Neural cell (in vitro differentiated cells): ENCODE results near the gene ARNT2. TPM values are rescaled to one million over a fixed set of nuclear protein-coding genes. Genes with fewer than 3 reads are reported as not detected.

ENCODE experiments used
- H2AFZ ChIP-seq: fragments of 200-600, 300-800 bp; sonication (generic), shearing (Covaris generic); 2 replicates; pipeline ENCODE4 v1.6.0; 2014; ENCODE audit warnings: low read depth, mild to moderate bottlenecking, antibody characterized with exemption, low read length, moderate library complexity
- H3F3A ChIP-seq: fragments of 200-600 bp; shearing (Covaris generic); 2 replicates; pipeline ENCODE4 v1.6.1; 2016; ENCODE audit warnings: mild to moderate bottlenecking, moderate library complexity, mixed read lengths, antibody characterized with exemption, low read length; ENCODE audit not compliant: insufficient read depth, poor library complexity, severe bottlenecking
- H3K27ac ChIP-seq: fragments of 200-600, 300-800 bp; sonication (generic), shearing (Covaris generic); 2 replicates; pipeline ENCODE4 v1.5.1; 2014; ENCODE audit warnings: mild to moderate bottlenecking, low read length, moderate library complexity
- H3K27me3 ChIP-seq: fragments of 300-800, 200-600 bp; sonication (generic), shearing (Covaris generic); 2 replicates; pipeline ENCODE4 v1.6.0; 2014; ENCODE audit warnings: mild to moderate bottlenecking, low read depth, low read length, moderate library complexity; ENCODE audit not compliant: insufficient read depth
- H3K36me3 ChIP-seq: fragments of 300-800, 200-600 bp; sonication (generic), shearing (Covaris generic); 2 replicates; pipeline ENCODE4 v1.5.1; 2014; ENCODE audit warnings: mild to moderate bottlenecking, antibody characterized with exemption, low read length, moderate library complexity; ENCODE audit not compliant: insufficient read depth
- H3K4me2 ChIP-seq: fragments of 300-800, 200-600 bp; sonication (generic), shearing (Covaris generic); 2 replicates; pipeline ENCODE4 v1.6.0; 2014; ENCODE audit warnings: mild to moderate bottlenecking, low read length
- H3K4me3 ChIP-seq: fragments of 300-800, 200-600 bp; sonication (generic), shearing (Covaris generic); 2 replicates; pipeline ENCODE4 v1.5.1; 2014; ENCODE audit warnings: mild to moderate bottlenecking, low read length, moderate library complexity
- H3K79me2 ChIP-seq: fragments of 200-600 bp; shearing (Covaris generic); replicated peaks from 2 replicates; pipeline ENCODE4 v1.6.0; 2014; ENCODE audit warnings: mild to moderate bottlenecking, low read length, moderate library complexity; ENCODE audit not compliant: insufficient read depth
- H3K9ac ChIP-seq: fragments of 300-800, 200-600 bp; sonication (generic), shearing (Covaris generic); 2 replicates; pipeline ENCODE4 v1.6.1; 2016; ENCODE audit warnings: mild to moderate bottlenecking, low read length, mixed read lengths
- H3K9me2 ChIP-seq: fragments of 200-600 bp; shearing (Covaris generic); 2 replicates; pipeline ENCODE4 v1.6.1; 2016; ENCODE audit warnings: mild to moderate bottlenecking, low read length, mixed read lengths; ENCODE audit not compliant: insufficient read depth
- H3K9me3 ChIP-seq: fragments of 200-600, 300-800 bp; sonication (generic), shearing (Covaris generic); 2 replicates; pipeline ENCODE4 v1.6.1; 2016; ENCODE audit warnings: mild to moderate bottlenecking, mixed run types, low read length, moderate library complexity, mixed read lengths
- H4K20me1 ChIP-seq: fragments of 200-600 bp; shearing (Covaris generic); 2 replicates; pipeline ENCODE4 v1.6.1; 2016; ENCODE audit warnings: mild to moderate bottlenecking, mixed run types; ENCODE audit not compliant: insufficient read depth
- EP300 ChIP-seq: fragments of 450-650 bp; conservative IDR thresholded peaks from 2 replicates; pipeline ENCODE4 v1.6.1; 2014; ENCODE audit warnings: antibody characterized with exemption, mild to moderate bottlenecking, moderate library complexity; ENCODE audit not compliant: poor library complexity, severe bottlenecking
- EZH2 ChIP-seq: fragments of 200-600, 300-800 bp; shearing (Covaris generic), sonication (generic); IDR thresholded peaks from 2 replicates; pipeline ENCODE4 v1.6.1; 2014; ENCODE audit warnings: antibody characterized with exemption, low read length, borderline replicate concordance, mild to moderate bottlenecking; ENCODE audit not compliant: insufficient read depth, poor library complexity, severe bottlenecking
- MXI1 ChIP-seq: fragments of 450-650 bp; conservative IDR thresholded peaks from 2 replicates; pipeline ENCODE4 v1.6.1; 2014; ENCODE audit warnings: antibody characterized with exemption, mild to moderate bottlenecking; ENCODE audit not compliant: poor library complexity, severe bottlenecking
- POLR2AphosphoS5 ChIP-seq: IDR thresholded peaks from 2 replicates; pipeline ENCODE4 v1.6.1; 2012
- SMC3 ChIP-seq: fragments of 450-650 bp; conservative IDR thresholded peaks from 2 replicates; pipeline ENCODE4 v1.6.1; 2014; ENCODE audit warnings: antibody characterized with exemption, mild to moderate bottlenecking, moderate library complexity; ENCODE audit not compliant: poor library complexity
- TAF1 ChIP-seq: IDR thresholded peaks from 2 replicates; pipeline ENCODE4 v1.6.1; 2012; ENCODE audit warnings: low read depth
- polyA plus RNA-seq: library from polyadenylated mRNA; depleted of rRNA; stranded (reverse); fragments of >200 nt; gene quantifications from 2 replicates; pipeline ENCODE4 v1.2.3, GENCODE V29; 2014
- TF ChIP-seq, protein P1 (sequence below): IDR thresholded peaks from 2 replicates; pipeline ENCODE4 v1.6.1; 2012; ENCODE audit warnings: borderline replicate concordance
- TF ChIP-seq, protein P2 (sequence below): fragments of 450-650 bp; IDR thresholded peaks from 2 replicates; pipeline ENCODE4 v1.5.1; 2014; ENCODE audit warnings: antibody characterized with exemption, mild to moderate bottlenecking, moderate library complexity; ENCODE audit not compliant: poor library complexity, severe bottlenecking

The ARNT2 gene
- polyA plus RNA-seq, 1 donor from 2014 or later: 41.2 TPM

DNA sequence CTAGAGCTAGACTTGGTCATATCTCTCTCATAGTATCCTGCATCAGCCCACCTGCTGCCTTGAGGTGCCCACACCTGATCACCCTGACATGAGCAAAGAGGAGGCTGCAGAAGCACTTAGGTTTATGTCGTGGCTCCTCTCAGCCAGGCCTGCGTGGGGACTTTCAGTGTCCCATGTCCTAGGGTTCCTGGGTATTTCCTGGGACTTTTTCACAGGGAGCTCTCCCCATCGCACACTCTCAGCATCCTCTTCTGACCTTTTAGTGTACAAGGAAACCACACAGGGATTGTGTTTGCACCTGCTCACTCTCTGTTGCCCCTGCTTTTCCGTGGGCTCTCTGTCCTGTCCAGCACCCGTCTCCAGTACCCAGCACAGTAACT, 61.4 kb downstream of the ARNT2 start:
- no peaks in the 10 kb centered on the region for H3K9me2 ChIP-seq
- no peaks in the 10 kb centered on the region for H3K27me3 ChIP-seq
- no peaks in the 10 kb centered on the region for H4K20me1 ChIP-seq
- no peak overlapping the region for H3K4me3 ChIP-seq
- no peak overlapping the region for H3K27ac ChIP-seq
- no peak for TF ChIP-seq TAF1
- no peak for TF ChIP-seq EZH2
- TF ChIP-seq POLR2AphosphoS5: no peak
- TF ChIP-seq, protein P1, sequence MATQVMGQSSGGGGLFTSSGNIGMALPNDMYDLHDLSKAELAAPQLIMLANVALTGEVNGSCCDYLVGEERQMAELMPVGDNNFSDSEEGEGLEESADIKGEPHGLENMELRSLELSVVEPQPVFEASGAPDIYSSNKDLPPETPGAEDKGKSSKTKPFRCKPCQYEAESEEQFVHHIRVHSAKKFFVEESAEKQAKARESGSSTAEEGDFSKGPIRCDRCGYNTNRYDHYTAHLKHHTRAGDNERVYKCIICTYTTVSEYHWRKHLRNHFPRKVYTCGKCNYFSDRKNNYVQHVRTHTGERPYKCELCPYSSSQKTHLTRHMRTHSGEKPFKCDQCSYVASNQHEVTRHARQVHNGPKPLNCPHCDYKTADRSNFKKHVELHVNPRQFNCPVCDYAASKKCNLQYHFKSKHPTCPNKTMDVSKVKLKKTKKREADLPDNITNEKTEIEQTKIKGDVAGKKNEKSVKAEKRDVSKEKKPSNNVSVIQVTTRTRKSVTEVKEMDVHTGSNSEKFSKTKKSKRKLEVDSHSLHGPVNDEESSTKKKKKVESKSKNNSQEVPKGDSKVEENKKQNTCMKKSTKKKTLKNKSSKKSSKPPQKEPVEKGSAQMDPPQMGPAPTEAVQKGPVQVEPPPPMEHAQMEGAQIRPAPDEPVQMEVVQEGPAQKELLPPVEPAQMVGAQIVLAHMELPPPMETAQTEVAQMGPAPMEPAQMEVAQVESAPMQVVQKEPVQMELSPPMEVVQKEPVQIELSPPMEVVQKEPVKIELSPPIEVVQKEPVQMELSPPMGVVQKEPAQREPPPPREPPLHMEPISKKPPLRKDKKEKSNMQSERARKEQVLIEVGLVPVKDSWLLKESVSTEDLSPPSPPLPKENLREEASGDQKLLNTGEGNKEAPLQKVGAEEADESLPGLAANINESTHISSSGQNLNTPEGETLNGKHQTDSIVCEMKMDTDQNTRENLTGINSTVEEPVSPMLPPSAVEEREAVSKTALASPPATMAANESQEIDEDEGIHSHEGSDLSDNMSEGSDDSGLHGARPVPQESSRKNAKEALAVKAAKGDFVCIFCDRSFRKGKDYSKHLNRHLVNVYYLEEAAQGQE: no peak
- no peak for TF ChIP-seq SMC3
- TF ChIP-seq, protein P2, sequence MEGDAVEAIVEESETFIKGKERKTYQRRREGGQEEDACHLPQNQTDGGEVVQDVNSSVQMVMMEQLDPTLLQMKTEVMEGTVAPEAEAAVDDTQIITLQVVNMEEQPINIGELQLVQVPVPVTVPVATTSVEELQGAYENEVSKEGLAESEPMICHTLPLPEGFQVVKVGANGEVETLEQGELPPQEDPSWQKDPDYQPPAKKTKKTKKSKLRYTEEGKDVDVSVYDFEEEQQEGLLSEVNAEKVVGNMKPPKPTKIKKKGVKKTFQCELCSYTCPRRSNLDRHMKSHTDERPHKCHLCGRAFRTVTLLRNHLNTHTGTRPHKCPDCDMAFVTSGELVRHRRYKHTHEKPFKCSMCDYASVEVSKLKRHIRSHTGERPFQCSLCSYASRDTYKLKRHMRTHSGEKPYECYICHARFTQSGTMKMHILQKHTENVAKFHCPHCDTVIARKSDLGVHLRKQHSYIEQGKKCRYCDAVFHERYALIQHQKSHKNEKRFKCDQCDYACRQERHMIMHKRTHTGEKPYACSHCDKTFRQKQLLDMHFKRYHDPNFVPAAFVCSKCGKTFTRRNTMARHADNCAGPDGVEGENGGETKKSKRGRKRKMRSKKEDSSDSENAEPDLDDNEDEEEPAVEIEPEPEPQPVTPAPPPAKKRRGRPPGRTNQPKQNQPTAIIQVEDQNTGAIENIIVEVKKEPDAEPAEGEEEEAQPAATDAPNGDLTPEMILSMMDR: no peak
- TF ChIP-seq MXI1: no peak
- no peak overlapping the region for H3K4me2 ChIP-seq
- no peak overlapping the region for H3K9ac ChIP-seq
- H3K79me2 ChIP-seq: no peaks in the 10 kb centered on the region
- no peaks in the 10 kb centered on the region for H3K9me3 ChIP-seq
- no peaks in the 10 kb centered on the region for H3F3A ChIP-seq
- no peak overlapping the region for H2AFZ ChIP-seq
- peaks cover 8% of the 10 kb centered on the region for H3K36me3 ChIP-seq

DNA sequence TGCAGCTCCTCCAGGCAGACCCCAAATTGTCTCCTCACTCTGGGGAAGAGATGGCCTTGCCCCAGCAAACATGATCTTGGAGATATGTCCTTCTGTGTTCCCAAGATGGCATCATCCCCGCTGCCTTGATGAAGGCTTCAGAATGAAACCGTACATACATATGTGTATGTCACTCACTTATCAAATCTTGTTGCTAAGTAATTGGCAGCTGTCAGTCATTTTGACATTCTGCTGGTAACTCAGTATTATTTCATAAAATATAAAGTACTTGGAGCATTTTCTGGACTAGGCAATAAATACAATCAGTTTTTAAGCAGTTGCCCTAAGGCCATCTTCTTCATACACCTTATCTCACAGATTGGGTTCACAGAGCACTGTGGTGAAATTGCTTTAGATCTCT, 62.4 kb downstream of the ARNT2 start:
- H2AFZ ChIP-seq: no peak overlapping the region
- H3K4me3 ChIP-seq: peak overlapping the region; percentile 6
- no peaks in the 10 kb centered on the region for H3K9me2 ChIP-seq
- H3K36me3 ChIP-seq: peaks cover 16% of the 10 kb centered on the region
- H3K27ac ChIP-seq: peak overlapping the region; percentile 11
- H3K27me3 ChIP-seq: no peaks in the 10 kb centered on the region
- TF ChIP-seq POLR2AphosphoS5 (peak; percentile 47), EP300 (peak; percentile 97)
- TF ChIP-seq, protein P1: no peak
- H4K20me1 ChIP-seq: no peaks in the 10 kb centered on the region
- H3K79me2 ChIP-seq: no peaks in the 10 kb centered on the region
- H3K4me2 ChIP-seq: no peak overlapping the region
- no peaks in the 10 kb centered on the region for H3F3A ChIP-seq
- no peak overlapping the region for H3K9ac ChIP-seq
- H3K9me3 ChIP-seq: no peaks in the 10 kb centered on the region
